Neural cell (in vitro differentiated cells): ENCODE measurements around the gene GATB. TPM values are rescaled to one million over a fixed set of nuclear protein-coding genes. Genes with fewer than 3 reads are reported as not detected.

Experiments
- H2AFZ ChIP-seq: fragments of 200-600, 300-800 bp; sonication (generic), shearing (Covaris generic); 2 replicates; pipeline ENCODE4 v1.6.0; 2014; ENCODE audit warnings: low read depth, mild to moderate bottlenecking, antibody characterized with exemption, low read length, moderate library complexity
- H3F3A ChIP-seq: fragments of 200-600 bp; shearing (Covaris generic); 2 replicates; pipeline ENCODE4 v1.6.1; 2016; ENCODE audit warnings: mild to moderate bottlenecking, moderate library complexity, mixed read lengths, antibody characterized with exemption, low read length; ENCODE audit not compliant: insufficient read depth, poor library complexity, severe bottlenecking
- H3K27ac ChIP-seq: fragments of 200-600, 300-800 bp; sonication (generic), shearing (Covaris generic); 2 replicates; pipeline ENCODE4 v1.5.1; 2014; ENCODE audit warnings: mild to moderate bottlenecking, low read length, moderate library complexity
- H3K27me3 ChIP-seq: fragments of 300-800, 200-600 bp; sonication (generic), shearing (Covaris generic); 2 replicates; pipeline ENCODE4 v1.6.0; 2014; ENCODE audit warnings: mild to moderate bottlenecking, low read depth, low read length, moderate library complexity; ENCODE audit not compliant: insufficient read depth
- H3K36me3 ChIP-seq: fragments of 300-800, 200-600 bp; sonication (generic), shearing (Covaris generic); 2 replicates; pipeline ENCODE4 v1.5.1; 2014; ENCODE audit warnings: mild to moderate bottlenecking, antibody characterized with exemption, low read length, moderate library complexity; ENCODE audit not compliant: insufficient read depth
- H3K4me2 ChIP-seq: fragments of 300-800, 200-600 bp; sonication (generic), shearing (Covaris generic); 2 replicates; pipeline ENCODE4 v1.6.0; 2014; ENCODE audit warnings: mild to moderate bottlenecking, low read length
- H3K4me3 ChIP-seq: fragments of 300-800, 200-600 bp; sonication (generic), shearing (Covaris generic); 2 replicates; pipeline ENCODE4 v1.5.1; 2014; ENCODE audit warnings: mild to moderate bottlenecking, low read length, moderate library complexity
- H3K79me2 ChIP-seq: fragments of 200-600 bp; shearing (Covaris generic); replicated peaks from 2 replicates; pipeline ENCODE4 v1.6.0; 2014; ENCODE audit warnings: mild to moderate bottlenecking, low read length, moderate library complexity; ENCODE audit not compliant: insufficient read depth
- H3K9ac ChIP-seq: fragments of 300-800, 200-600 bp; sonication (generic), shearing (Covaris generic); 2 replicates; pipeline ENCODE4 v1.6.1; 2016; ENCODE audit warnings: mild to moderate bottlenecking, low read length, mixed read lengths
- H3K9me2 ChIP-seq: fragments of 200-600 bp; shearing (Covaris generic); 2 replicates; pipeline ENCODE4 v1.6.1; 2016; ENCODE audit warnings: mild to moderate bottlenecking, low read length, mixed read lengths; ENCODE audit not compliant: insufficient read depth
- H3K9me3 ChIP-seq: fragments of 200-600, 300-800 bp; sonication (generic), shearing (Covaris generic); 2 replicates; pipeline ENCODE4 v1.6.1; 2016; ENCODE audit warnings: mild to moderate bottlenecking, mixed run types, low read length, moderate library complexity, mixed read lengths
- H4K20me1 ChIP-seq: fragments of 200-600 bp; shearing (Covaris generic); 2 replicates; pipeline ENCODE4 v1.6.1; 2016; ENCODE audit warnings: mild to moderate bottlenecking, mixed run types; ENCODE audit not compliant: insufficient read depth
- CTCF ChIP-seq: fragments of 450-650 bp; IDR thresholded peaks from 2 replicates; pipeline ENCODE4 v1.5.1; 2014; ENCODE audit warnings: antibody characterized with exemption, mild to moderate bottlenecking, moderate library complexity; ENCODE audit not compliant: poor library complexity, severe bottlenecking
- EP300 ChIP-seq: fragments of 450-650 bp; conservative IDR thresholded peaks from 2 replicates; pipeline ENCODE4 v1.6.1; 2014; ENCODE audit warnings: antibody characterized with exemption, mild to moderate bottlenecking, moderate library complexity; ENCODE audit not compliant: poor library complexity, severe bottlenecking
- EZH2 ChIP-seq: fragments of 200-600, 300-800 bp; shearing (Covaris generic), sonication (generic); IDR thresholded peaks from 2 replicates; pipeline ENCODE4 v1.6.1; 2014; ENCODE audit warnings: antibody characterized with exemption, low read length, borderline replicate concordance, mild to moderate bottlenecking; ENCODE audit not compliant: insufficient read depth, poor library complexity, severe bottlenecking
- MXI1 ChIP-seq: fragments of 450-650 bp; conservative IDR thresholded peaks from 2 replicates; pipeline ENCODE4 v1.6.1; 2014; ENCODE audit warnings: antibody characterized with exemption, mild to moderate bottlenecking; ENCODE audit not compliant: poor library complexity, severe bottlenecking
- POLR2AphosphoS5 ChIP-seq: IDR thresholded peaks from 2 replicates; pipeline ENCODE4 v1.6.1; 2012
- RAD21 ChIP-seq: fragments of 450-650 bp; conservative IDR thresholded peaks from 2 replicates; pipeline ENCODE4 v1.6.1; 2014; ENCODE audit warnings: antibody characterized with exemption, mild to moderate bottlenecking, moderate library complexity
- REST ChIP-seq: IDR thresholded peaks from 2 replicates; pipeline ENCODE4 v1.6.1; 2012; ENCODE audit warnings: borderline replicate concordance
- SMC3 ChIP-seq: fragments of 450-650 bp; conservative IDR thresholded peaks from 2 replicates; pipeline ENCODE4 v1.6.1; 2014; ENCODE audit warnings: antibody characterized with exemption, mild to moderate bottlenecking, moderate library complexity; ENCODE audit not compliant: poor library complexity
- TAF1 ChIP-seq: IDR thresholded peaks from 2 replicates; pipeline ENCODE4 v1.6.1; 2012; ENCODE audit warnings: low read depth
- polyA plus RNA-seq: library from polyadenylated mRNA; depleted of rRNA; stranded (reverse); fragments of >200 nt; gene quantifications from 2 replicates; pipeline ENCODE4 v1.2.3, GENCODE V29; 2014

GATB gene
- polyA plus RNA-seq, 1 donor from 2014 or later = 15.3 TPM

- H3K4me3 ChIP-seq = no peak overlapping the region
- H3F3A ChIP-seq = no peaks in the 10 kb centered on the region
- no peaks in the 10 kb centered on the region for H3K9me2 ChIP-seq
- no peak overlapping the region for H3K4me2 ChIP-seq
- no peak overlapping the region for H3K27ac ChIP-seq
- TF ChIP-seq MXI1 (no peak), EP300 (no peak), EZH2 (no peak), SMC3 (no peak), TAF1 (no peak), RAD21 (no peak), POLR2AphosphoS5 (no peak), CTCF (no peak), REST (no peak)
- H3K9ac ChIP-seq = no peak overlapping the region
- H4K20me1 ChIP-seq = no peaks in the 10 kb centered on the region
- H3K79me2 ChIP-seq = no peaks in the 10 kb centered on the region
- H2AFZ ChIP-seq = no peak overlapping the region
- H3K36me3 ChIP-seq = no peaks in the 10 kb centered on the region
- H3K9me3 ChIP-seq = no peaks in the 10 kb centered on the region
- no peaks in the 10 kb centered on the region for H3K27me3 ChIP-seq
Measured at GRCh38 chr4:151672996-151673395, 87.8 kb downstream of the GATB start.

- Histone ChIP-seq H3K4me2 (no peak overlapping the region), H3K9me3 (no peaks in the 10 kb centered on the region), H3K9ac (no peak overlapping the region), H3F3A (no peaks in the 10 kb centered on the region), H3K79me2 (no peaks in the 10 kb centered on the region), H3K27me3 (no peaks in the 10 kb centered on the region), H2AFZ (no peak overlapping the region), H4K20me1 (no peaks in the 10 kb centered on the region), H3K9me2 (no peaks in the 10 kb centered on the region), H3K4me3 (no peak overlapping the region), H3K27ac (no peak overlapping the region), H3K36me3 (no peaks in the 10 kb centered on the region)
- no peak for TF ChIP-seq CTCF
- TF ChIP-seq SMC3 = no peak
- no peak for TF ChIP-seq RAD21
Measured at GRCh38 chr4:151671541-151672059, 89.2 kb downstream of the GATB start.
